ENCODE measurements around the gene ARID3C.

Gene ARID3C

GRCh38 chr9:34629491-34629808 is 584 bp upstream of the ARID3C start:
- no peak for DNase-seq (ENCODE audit: low read depth in 2 of 3, low spot score in 1 of 3)

GRCh38 chr9:34627716-34628655 is 880 bp downstream of the ARID3C start:
- DNase-seq (ENCODE audit: low read depth in 2 of 3, low spot score in 1 of 3): no peak

- no peak for DNase-seq (ENCODE audit: low read depth in 2 of 3, low spot score in 1 of 3)
These were observed 3.7 kb downstream of the ARID3C start for GRCh38 chr9:34625186-34625486.

GRCh38 chr9:34624475-34625185 is 4.2 kb downstream of the ARID3C start:
- DNase-seq (ENCODE audit: low read depth in 2 of 3, low spot score in 1 of 3): no peak

- DNase-seq (ENCODE audit: low read depth in 2 of 3, low spot score in 1 of 3): no peak
These were observed 5.3 kb downstream of the ARID3C start for GRCh38 chr9:34623374-34624235.

- peak; percentile 83 to 85 (median 85) for DNase-seq (ENCODE audit: low read depth in 2 of 3, low spot score in 1 of 3)
These were observed 8.5 kb downstream of the ARID3C start, which contains the start of gene DCTN3 for GRCh38 chr9:34620061-34620994. Gene DCTN3 (minus strand): TSS chr9:34620495. CDS start chr9:34620464, 31 bp downstream.

GRCh38 chr9:34615132-34615531 is 13.7 kb downstream of the ARID3C start:
- no peak for DNase-seq (ENCODE audit: low read depth in 2 of 3, low spot score in 1 of 3)

- DNase-seq (ENCODE audit: low read depth in 2 of 3, low spot score in 1 of 3): peak in 2 of 3 donors; percentile 60 to 72
These were observed 16.0 kb downstream of the ARID3C start for GRCh38 chr9:34612788-34613390.

GRCh38 chr9:34611811-34612787 is 16.8 kb downstream of the ARID3C start, which contains the start of gene RPP25L:
Gene RPP25L (minus strand): TSS chr9:34612097. CDS start chr9:34611296, 801 bp downstream.
- peak; percentile 64 to 76 (median 66) for DNase-seq (ENCODE audit: low read depth in 2 of 3, low spot score in 1 of 3)

- DNase-seq (ENCODE audit: low read depth in 2 of 3, low spot score in 1 of 3): no peak
These were observed 17.5 kb downstream of the ARID3C start for GRCh38 chr9:34611251-34611810.

- no peak for DNase-seq (ENCODE audit: low read depth in 2 of 3, low spot score in 1 of 3)
These were observed 18.2 kb downstream of the ARID3C start for GRCh38 chr9:34610434-34611206.

GRCh38 chr9:34607331-34607730 is 21.5 kb downstream of the ARID3C start:
- no peak for DNase-seq (ENCODE audit: low read depth in 2 of 3, low spot score in 1 of 3)

GRCh38 chr9:34606905-34607304 is 22.0 kb downstream of the ARID3C start:
- DNase-seq (ENCODE audit: low read depth in 2 of 3, low spot score in 1 of 3): no peak

GRCh38 chr9:34606190-34606589 is 22.7 kb downstream of the ARID3C start:
- no peak for DNase-seq (ENCODE audit: low read depth in 2 of 3, low spot score in 1 of 3)

- peak; percentile 67 to 86 (median 73) for DNase-seq (ENCODE audit: low read depth in 2 of 3, low spot score in 1 of 3)
These were observed 25.1 kb downstream of the ARID3C start for GRCh38 chr9:34603610-34604231.

- DNase-seq (ENCODE audit: low read depth in 2 of 3, low spot score in 1 of 3): no peak
These were observed 26.8 kb downstream of the ARID3C start for GRCh38 chr9:34601937-34602573.

- DNase-seq (ENCODE audit: low read depth in 2 of 3, low spot score in 1 of 3): no peak
These were observed 28.0 kb downstream of the ARID3C start for GRCh38 chr9:34600908-34601307.

All from stimulated activated CD4-positive, alpha-beta T cell treated with anti-CD3 and anti-CD28 coated beads, Interleukin-12 subunit alpha, Interleukin-12 subunit beta, amount 100 ng/mL, for 48 hours (primary cell).